ENCODE measurements around the gene RNF220.
A peak's percentile ranks its signal among the peaks of the same experiment; 100 is the strongest.

RNF220 gene

GRCh38 chr1:44594871-44595735, 190.0 kb downstream of the RNF220 start:
- TF ChIP-seq, protein P1, sequence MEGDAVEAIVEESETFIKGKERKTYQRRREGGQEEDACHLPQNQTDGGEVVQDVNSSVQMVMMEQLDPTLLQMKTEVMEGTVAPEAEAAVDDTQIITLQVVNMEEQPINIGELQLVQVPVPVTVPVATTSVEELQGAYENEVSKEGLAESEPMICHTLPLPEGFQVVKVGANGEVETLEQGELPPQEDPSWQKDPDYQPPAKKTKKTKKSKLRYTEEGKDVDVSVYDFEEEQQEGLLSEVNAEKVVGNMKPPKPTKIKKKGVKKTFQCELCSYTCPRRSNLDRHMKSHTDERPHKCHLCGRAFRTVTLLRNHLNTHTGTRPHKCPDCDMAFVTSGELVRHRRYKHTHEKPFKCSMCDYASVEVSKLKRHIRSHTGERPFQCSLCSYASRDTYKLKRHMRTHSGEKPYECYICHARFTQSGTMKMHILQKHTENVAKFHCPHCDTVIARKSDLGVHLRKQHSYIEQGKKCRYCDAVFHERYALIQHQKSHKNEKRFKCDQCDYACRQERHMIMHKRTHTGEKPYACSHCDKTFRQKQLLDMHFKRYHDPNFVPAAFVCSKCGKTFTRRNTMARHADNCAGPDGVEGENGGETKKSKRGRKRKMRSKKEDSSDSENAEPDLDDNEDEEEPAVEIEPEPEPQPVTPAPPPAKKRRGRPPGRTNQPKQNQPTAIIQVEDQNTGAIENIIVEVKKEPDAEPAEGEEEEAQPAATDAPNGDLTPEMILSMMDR (IDR thresholded peaks at IDR 0.05; ENCODE audit: control insufficient read depth, extremely low read depth, insufficient read depth): peak; percentile 98
- DNase-seq (ENCODE audit: low read depth): no peak
- no peak overlapping the region for H3K4me3 ChIP-seq (ENCODE audit: low read depth, low read length)

GRCh38 chr1:44596511-44596910, 191.5 kb downstream of the RNF220 start:
- TF ChIP-seq, protein P1 (IDR thresholded peaks at IDR 0.05; ENCODE audit: control insufficient read depth, extremely low read depth, insufficient read depth): no peak
- H3K4me3 ChIP-seq (ENCODE audit: low read depth, low read length): no peak overlapping the region
- no peak for DNase-seq (ENCODE audit: low read depth)

DNA sequence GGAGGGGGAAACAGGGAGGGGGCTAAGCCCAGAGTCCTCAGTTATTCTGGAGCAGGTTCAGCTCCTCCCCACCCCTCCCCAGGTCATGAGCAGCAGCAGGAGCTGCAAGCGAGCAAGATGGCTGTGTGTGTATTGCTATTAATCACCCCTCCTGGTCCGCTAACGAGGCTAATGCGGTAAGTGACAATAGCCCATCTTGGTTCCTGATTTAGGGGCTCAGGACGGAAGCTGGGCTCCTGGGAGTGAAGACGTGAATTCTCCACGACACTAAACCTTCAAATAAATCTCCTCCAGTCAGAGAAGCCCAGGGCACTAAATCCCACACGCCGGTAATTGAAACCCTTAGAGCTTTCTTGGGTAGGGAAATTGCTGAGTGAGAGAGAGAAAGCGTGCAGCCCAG, 193.1 kb downstream of the RNF220 start:
- no peak for DNase-seq (ENCODE audit: low read depth)
- TF ChIP-seq, protein P1 (IDR thresholded peaks at IDR 0.05; ENCODE audit: control insufficient read depth, extremely low read depth, insufficient read depth): no peak
- no peak overlapping the region for H3K4me3 ChIP-seq (ENCODE audit: low read depth, low read length)

DNA sequence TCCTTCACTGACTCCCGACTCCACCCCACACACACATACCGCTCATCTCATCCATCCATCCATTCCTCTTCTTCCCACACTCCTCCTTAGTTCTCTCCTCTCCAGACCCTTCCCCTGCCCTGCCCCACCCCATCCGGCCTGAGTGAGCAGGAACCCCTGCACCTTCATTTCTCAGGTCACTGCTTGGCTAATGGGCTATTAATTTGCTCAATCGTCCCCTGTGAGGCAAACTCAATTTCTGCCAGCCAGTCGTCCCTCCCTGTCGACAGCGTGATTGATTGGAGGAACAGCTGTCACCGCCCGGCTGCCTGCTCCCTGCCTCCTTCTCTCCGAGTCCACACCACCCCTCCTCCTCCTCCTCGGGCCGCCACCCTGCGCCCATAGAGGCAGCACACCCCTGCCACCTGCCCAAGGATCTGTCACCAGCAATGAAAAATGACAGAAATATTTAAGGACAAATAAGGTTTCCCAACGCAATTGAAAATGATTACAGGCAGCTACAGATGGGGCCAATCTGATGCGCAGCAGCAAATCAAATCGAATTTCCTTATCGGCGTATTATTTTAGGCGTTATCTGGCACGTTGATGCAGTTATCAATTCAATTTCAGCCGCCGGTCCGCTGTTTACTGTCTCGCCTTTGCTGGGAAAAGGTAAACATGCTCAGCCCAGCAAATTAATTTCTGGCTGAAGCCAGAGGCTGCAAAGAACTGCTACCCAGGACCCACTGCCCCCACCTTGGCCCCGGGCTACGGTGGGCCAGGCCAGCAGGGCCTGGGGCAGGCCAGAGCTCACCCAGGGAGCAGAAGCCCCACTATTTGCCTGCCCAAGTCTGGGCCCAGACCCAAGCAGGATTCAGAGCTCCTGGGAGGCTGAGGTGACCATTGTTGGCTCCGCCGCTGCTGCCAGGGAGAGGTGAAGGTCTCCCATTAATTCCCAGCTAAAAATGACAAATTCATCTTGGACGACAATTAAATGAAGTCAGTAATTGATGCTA, 197.9 kb downstream of the RNF220 start:
- H3K4me3 ChIP-seq (ENCODE audit: low read depth, low read length): no peak overlapping the region
- TF ChIP-seq, protein P1 (IDR thresholded peaks at IDR 0.05; ENCODE audit: control insufficient read depth, extremely low read depth, insufficient read depth): no peak
- DNase-seq (ENCODE audit: low read depth): no peak

DNA sequence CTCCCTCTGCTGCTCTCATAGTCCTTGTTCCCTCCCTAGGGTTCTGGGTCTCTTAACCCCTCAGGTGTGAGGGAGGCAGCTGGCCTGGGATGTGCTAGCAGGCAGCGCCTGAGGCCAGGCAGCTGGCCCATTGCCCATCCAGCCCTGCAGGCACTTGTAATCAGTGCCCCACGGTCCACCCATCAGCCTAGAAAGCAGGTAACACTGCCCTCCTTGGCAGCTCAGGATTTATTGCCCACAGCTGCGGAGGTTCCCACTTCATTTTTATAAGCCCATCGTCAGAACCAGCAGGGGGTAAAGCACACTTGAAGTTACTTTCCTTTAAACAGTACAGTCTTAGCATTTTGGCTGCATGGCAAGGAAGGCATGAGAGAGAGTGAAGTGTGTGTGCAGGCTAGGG, 198.7 kb downstream of the RNF220 start:
- TF ChIP-seq, protein P1 (IDR thresholded peaks at IDR 0.05; ENCODE audit: control insufficient read depth, extremely low read depth, insufficient read depth): no peak
- DNase-seq (ENCODE audit: low read depth): peak; percentile 78
- no peak overlapping the region for H3K4me3 ChIP-seq (ENCODE audit: low read depth, low read length)

DNA sequence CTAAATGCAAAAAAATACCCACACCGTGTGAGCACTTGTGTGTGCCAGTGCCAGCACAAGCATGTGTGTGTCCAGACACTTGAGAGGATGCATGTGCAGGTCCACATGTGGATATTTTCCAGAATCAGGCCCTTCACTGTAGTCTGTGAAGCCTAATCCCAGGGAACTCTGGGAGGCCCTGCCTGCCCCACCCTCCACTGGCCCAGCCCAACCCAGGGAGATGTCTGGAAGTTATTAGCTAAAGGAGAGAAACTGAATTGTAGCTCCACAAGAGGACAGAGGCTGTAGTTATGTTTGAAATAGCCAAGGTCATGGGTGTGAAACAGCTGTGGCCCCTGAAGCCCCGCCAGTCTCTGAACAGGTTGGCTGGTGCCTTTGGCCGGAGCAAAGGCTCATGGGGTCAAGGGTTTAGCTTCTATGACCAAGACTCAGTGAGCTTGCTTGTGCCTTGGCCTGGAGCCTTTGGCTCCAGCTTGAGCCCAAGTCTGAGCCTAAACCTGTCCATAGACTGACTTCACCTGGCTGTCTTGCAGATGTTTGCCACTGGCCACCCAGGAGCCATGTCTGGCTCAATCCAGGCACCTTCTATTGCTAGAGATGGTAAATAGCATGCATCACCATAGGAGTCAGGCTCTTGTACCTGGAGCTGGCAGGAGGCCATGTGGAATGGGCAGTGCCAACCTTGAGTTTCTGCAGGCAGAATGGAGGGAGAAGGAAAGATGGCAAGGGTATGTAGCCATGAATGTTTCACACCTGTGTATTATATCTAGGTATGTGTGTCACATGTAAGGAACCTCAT, 199.3 kb downstream of the RNF220 start:
- no peak for DNase-seq (ENCODE audit: low read depth)
- H3K4me3 ChIP-seq (ENCODE audit: low read depth, low read length): no peak overlapping the region
- TF ChIP-seq, protein P1 (IDR thresholded peaks at IDR 0.05; ENCODE audit: control insufficient read depth, extremely low read depth, insufficient read depth): 0 out of 2 replicates have a peak, but pooled peaks have one; percentile 4
